Loucy (cell line): ENCODE data around the gene SCARB1.

Experiments
- H2AFZ ChIP-seq: fragments of 200-600 bp; sonication (generic); 2 replicates; pipeline ENCODE4 v1.6.0; 2016; ENCODE audit warnings: antibody characterized with exemption, mild to moderate bottlenecking, low read length, moderate library complexity
- H3F3A ChIP-seq: fragments of 200-600 bp; 2 replicates; pipeline ENCODE4 v1.6.0; 2016; ENCODE audit warnings: antibody characterized with exemption, low read depth, mild to moderate bottlenecking
- H3K27me3 ChIP-seq: fragments of 200-600 bp; sonication (generic); 2 replicates; pipeline ENCODE4 v1.6.1; 2014; ENCODE audit warnings: low read length, mild to moderate bottlenecking; ENCODE audit not compliant: insufficient read depth, poor library complexity, severe bottlenecking
- H3K36me3 ChIP-seq: fragments of 200-600 bp; sonication (generic); 2 replicates; pipeline ENCODE4 v1.6.1; 2016; ENCODE audit warnings: low read length; ENCODE audit not compliant: insufficient read depth
- H3K4me1 ChIP-seq: fragments of 200-600 bp; sonication (generic); 2 replicates; pipeline ENCODE4 v1.5.1; 2014; ENCODE audit warnings: low read length, mild to moderate bottlenecking; ENCODE audit not compliant: insufficient read depth, poor library complexity, severe bottlenecking
- H3K4me2 ChIP-seq: fragments of 200-600 bp; sonication (generic); 2 replicates; pipeline ENCODE4 v1.6.0; 2014; ENCODE audit warnings: antibody characterized with exemption, low read length, low read depth, mild to moderate bottlenecking; ENCODE audit not compliant: poor library complexity, severe bottlenecking
- H3K4me3 ChIP-seq: fragments of 200-600 bp; sonication (generic); 2 replicates; pipeline ENCODE4 v1.5.1; 2014; ENCODE audit warnings: low read length, mild to moderate bottlenecking, mixed read lengths; ENCODE audit not compliant: poor library complexity, severe bottlenecking
- H3K79me2 ChIP-seq: fragments of 200-600 bp; sonication (generic); 2 replicates; pipeline ENCODE4 v1.6.1; 2014; ENCODE audit warnings: low read length; ENCODE audit not compliant: insufficient read depth
- H3K9ac ChIP-seq: fragments of 200-600 bp; sonication (generic); 2 replicates; pipeline ENCODE4 v1.6.0; 2014; ENCODE audit warnings: mild to moderate bottlenecking, low read depth, low read length, moderate library complexity; ENCODE audit not compliant: poor library complexity, severe bottlenecking
- H3K9me2 ChIP-seq: fragments of 200-600 bp; sonication (generic); replicated peaks from 2 replicates; pipeline ENCODE4 v1.6.1; 2016; ENCODE audit warnings: low read depth, low read length, mixed read lengths
- H3K9me3 ChIP-seq: fragments of 200-600 bp; sonication (generic); 2 replicates; pipeline ENCODE4 v1.6.1; 2014; ENCODE audit warnings: mild to moderate bottlenecking, antibody characterized with exemption, low read length, low read depth; ENCODE audit not compliant: insufficient read depth
- H4K20me1 ChIP-seq: fragments of 200-600 bp; sonication (generic); 2 replicates; pipeline ENCODE4 v1.6.0; 2014; ENCODE audit warnings: antibody characterized with exemption, low read length, mild to moderate bottlenecking; ENCODE audit not compliant: insufficient read depth, poor library complexity, severe bottlenecking
- CTCF ChIP-seq: fragments of 200-600 bp; sonication (generic); conservative IDR thresholded peaks from 2 replicates; pipeline ENCODE4 v1.5.1; 2014; ENCODE audit warnings: mild to moderate bottlenecking, antibody characterized with exemption, low read length
- EZH2phosphoT487 ChIP-seq: fragments of 200-600 bp; IDR thresholded peaks from 2 replicates; pipeline ENCODE4 v1.6.1; 2018; ENCODE audit warnings: antibody characterized with exemption, mild to moderate bottlenecking, moderate library complexity, borderline replicate concordance

SCARB1 gene

DNA sequence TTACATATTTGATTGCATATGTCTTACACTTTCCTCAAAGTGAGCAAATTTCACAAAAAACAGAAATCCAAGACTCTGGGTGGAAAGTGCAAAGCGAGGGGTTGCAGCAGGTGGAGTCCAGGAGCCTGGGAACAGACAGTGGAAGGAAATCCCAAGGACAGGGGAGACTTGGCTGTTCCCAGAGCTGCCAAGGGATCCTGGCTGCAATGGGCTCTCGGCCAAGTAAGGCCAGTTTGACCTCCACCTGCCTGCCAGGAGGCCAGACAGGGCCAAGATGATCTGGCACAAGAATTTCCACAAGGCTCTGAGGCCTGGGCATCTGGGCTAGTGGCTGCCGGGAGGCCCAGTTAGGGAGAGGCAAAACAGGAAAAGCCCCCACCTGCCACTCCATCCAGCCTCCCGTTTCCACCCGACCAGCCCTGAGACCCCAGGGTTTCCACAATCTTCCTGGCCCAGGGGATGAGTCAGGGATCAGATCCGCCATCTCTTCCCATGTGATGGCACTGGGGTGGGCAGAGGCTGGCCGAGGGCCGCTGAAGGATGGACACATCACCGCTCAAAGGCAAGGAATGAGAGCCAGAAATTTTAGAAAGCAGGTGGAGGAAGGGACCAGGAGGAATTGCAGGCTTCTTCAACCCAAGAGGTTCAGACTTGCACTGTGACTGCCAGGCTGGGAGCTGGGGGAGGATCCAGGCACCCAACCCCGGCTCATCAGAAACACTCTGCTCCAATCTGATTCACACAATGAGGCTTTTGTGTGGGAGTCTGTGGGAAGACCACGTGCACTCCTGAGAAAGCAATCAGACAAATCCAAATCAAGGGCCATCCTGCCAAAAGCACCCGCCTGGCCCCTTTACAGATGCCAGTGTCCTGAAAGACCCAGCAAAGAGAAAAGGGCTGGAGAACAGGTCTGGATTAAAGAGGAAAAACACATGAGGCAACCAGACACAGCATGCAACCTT lies 16.3 kb downstream of the SCARB1 start:
- no peaks in the 10 kb centered on the region for H3K27me3 ChIP-seq
- no peak overlapping the region for H3K4me2 ChIP-seq
- no peak overlapping the region for H3K9ac ChIP-seq
- TF ChIP-seq EZH2phosphoT487 (no peak), CTCF (no peak)
- no peaks in the 10 kb centered on the region for H3K79me2 ChIP-seq
- no peak overlapping the region for H2AFZ ChIP-seq
- no peak overlapping the region for H3K4me3 ChIP-seq
- H3K4me1 ChIP-seq = no peaks in the 10 kb centered on the region
- H3K9me2 ChIP-seq = no peaks in the 10 kb centered on the region
- H3K36me3 ChIP-seq = no peaks in the 10 kb centered on the region
- no peaks in the 10 kb centered on the region for H4K20me1 ChIP-seq
- H3K9me3 ChIP-seq = no peaks in the 10 kb centered on the region
- no peaks in the 10 kb centered on the region for H3F3A ChIP-seq

DNA sequence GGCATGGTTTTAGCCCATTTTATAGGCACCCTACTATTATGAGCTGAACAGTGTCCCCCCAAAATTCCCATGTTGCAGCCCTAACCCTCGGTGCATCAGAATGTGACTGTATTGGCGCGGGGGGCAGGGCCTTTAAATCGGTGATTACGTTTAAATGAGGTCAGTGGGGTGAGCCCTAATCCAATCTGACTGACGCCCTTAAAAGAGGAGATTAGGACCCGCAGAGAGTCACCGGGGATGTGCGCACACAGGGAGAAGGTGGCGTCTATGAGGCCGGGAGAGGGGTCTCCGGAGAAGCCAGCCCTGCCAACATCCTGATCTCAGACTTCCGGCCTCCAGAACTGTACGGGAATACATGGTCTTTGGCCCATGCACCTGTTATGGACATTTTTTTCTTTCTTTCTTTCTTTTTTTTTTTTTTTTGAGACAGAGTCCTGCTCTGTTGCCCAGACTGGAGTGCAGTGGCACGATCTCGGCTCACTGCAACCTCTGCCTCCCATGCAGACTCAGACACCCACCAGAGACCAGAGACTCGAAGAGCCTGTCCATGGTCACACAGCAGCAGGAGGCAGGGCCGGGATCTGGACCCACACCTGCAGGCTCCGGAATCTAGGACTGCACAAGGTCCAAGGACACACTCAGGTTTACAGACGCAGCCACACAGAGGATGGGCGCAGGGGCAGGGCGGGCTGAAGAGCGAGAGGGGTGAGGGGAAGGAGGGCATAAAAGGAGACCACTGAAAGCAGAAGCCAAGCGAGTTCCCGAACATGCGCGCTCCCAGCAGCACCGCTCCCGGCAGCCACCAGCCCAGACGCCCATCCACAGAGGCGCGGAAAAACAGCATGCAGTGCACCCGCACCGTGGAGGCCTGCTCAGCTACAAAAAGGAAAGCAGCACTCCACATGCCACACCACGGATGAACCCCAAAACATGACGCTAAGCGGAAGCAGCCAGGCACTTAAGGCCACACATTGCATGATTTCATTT lies 19.0 kb downstream of the SCARB1 start:
- Histone ChIP-seq H3K4me3 (no peak overlapping the region), H3K9ac (no peak overlapping the region), H2AFZ (no peak overlapping the region), H3K4me2 (no peak overlapping the region), H3K9me2 (no peaks in the 10 kb centered on the region), H3K4me1 (no peaks in the 10 kb centered on the region), H3K36me3 (no peaks in the 10 kb centered on the region), H3F3A (no peaks in the 10 kb centered on the region), H3K27me3 (no peaks in the 10 kb centered on the region), H3K79me2 (no peaks in the 10 kb centered on the region), H4K20me1 (no peaks in the 10 kb centered on the region), H3K9me3 (no peaks in the 10 kb centered on the region)
- TF ChIP-seq CTCF (no peak), EZH2phosphoT487 (no peak)

GRCh38 chr12:124842800-124843510 lies 20.7 kb downstream of the SCARB1 start:
- Histone ChIP-seq H3K9ac (no peak overlapping the region), H2AFZ (no peak overlapping the region), H3K4me2 (no peak overlapping the region), H3K27me3 (no peaks in the 10 kb centered on the region), H3F3A (no peaks in the 10 kb centered on the region), H3K9me2 (no peaks in the 10 kb centered on the region), H3K79me2 (no peaks in the 10 kb centered on the region), H3K9me3 (no peaks in the 10 kb centered on the region), H4K20me1 (no peaks in the 10 kb centered on the region), H3K4me1 (no peaks in the 10 kb centered on the region), H3K36me3 (no peaks in the 10 kb centered on the region), H3K4me3 (no peak overlapping the region)
- TF ChIP-seq CTCF = no peak
- TF ChIP-seq EZH2phosphoT487 = no peak
